Ascending aorta (tissue), 2 donors: Measurements from ENCODE around the gene HDAC8. TPM values are rescaled to one million over a fixed set of nuclear protein-coding genes. Genes with fewer than 3 reads are reported as not detected.

ENCODE experiments used
- DNase-seq, 2 donors: peaks; one replicate each; pipeline ENCODE4 v3.0.0-alpha.2; 2019; ENCODE audit warnings: low spot score in 2 of 2
- H3K27ac ChIP-seq, 2 donors: fragments of 200-600 bp; sonication (generic); one replicate each; pipeline ENCODE4 v1.5.1; 2016 to 2017; ENCODE audit warnings: mild to moderate bottlenecking in 1 of 2
- H3K27me3 ChIP-seq: fragments of 200-600 bp; sonication (generic); one replicate; pipeline ENCODE4 v1.5.1; 2017
- H3K36me3 ChIP-seq, 2 donors: fragments of 200-600 bp; sonication (generic); one replicate each; pipeline ENCODE4 v1.5.1; 2016
- H3K4me1 ChIP-seq, 2 donors: fragments of 200-600 bp; sonication (generic); one replicate each; pipeline ENCODE4 v1.5.1; 2016 to 2017; ENCODE audit warnings: mild to moderate bottlenecking in 1 of 2
- H3K4me3 ChIP-seq, 2 donors: fragments of 200-600 bp; sonication (generic); one replicate each; pipeline ENCODE4 v1.5.1; 2016 to 2017; ENCODE audit warnings: mild to moderate bottlenecking in 1 of 2
- H3K9me3 ChIP-seq, 2 donors: fragments of 200-600 bp; sonication (generic); one replicate each; pipeline ENCODE4 v1.5.1; 2016
- CTCF ChIP-seq, 3 experiments: fragments of 200-600 bp in 2 of 3; fragments of 450-650 bp in 1 of 3; sonication (generic) in 2 of 3; IDR thresholded peaks; one replicate each; pipeline ENCODE4 v1.5.1; 2016 to 2019; ENCODE audit warnings: antibody characterized with exemption in 3 of 3, mild to moderate bottlenecking in 1 of 3, moderate library complexity in 1 of 3
- intact Hi-C: fragments of 100-400 bp; cut with DNase I; formaldehyde crosslinking; loops from one replicate; pipeline ENCODE4 v1.15.1; 2023
- total RNA-seq: library from RNA; depleted of rRNA; stranded (reverse); fragments of >200 nt; gene quantifications from one replicate; pipeline ENCODE4 v1.1.0, GENCODE V29; 2016

HDAC8 gene
- total RNA-seq, 1 donor from 2014 or later, result 41.1 TPM

DNA sequence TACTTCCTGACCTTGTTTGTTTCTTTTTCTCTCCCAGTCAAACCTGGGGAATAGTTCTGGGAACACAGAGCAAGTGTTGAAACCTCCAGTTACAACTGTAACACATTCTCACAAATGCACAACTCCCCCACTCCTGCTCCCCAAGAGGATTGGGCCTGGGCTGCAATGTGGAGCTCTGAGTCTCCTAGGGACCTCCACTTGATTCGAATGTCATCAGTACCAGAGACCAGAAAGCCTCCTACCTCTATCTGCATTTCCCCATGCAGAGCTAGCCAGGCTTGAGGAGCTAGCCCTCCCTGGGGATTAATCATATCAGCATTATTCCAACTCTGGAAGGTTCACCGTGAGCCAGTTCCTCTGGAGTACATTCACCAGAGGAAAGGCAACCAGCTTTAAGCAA is 225.3 kb downstream of the HDAC8 start:
- no peak for TF ChIP-seq CTCF (IDR thresholded peaks at IDR 0.05)
- DNase-seq, result no peak
- intact Hi-C loops, result no loop called here
- H3K27ac ChIP-seq, result no peak overlapping the region
- H3K4me3 ChIP-seq, result no peak overlapping the region
- no peaks in the 10 kb centered on the region for H3K9me3 ChIP-seq
- no peaks in the 10 kb centered on the region for H3K27me3 ChIP-seq
- H3K4me1 ChIP-seq, result no peaks in the 10 kb centered on the region
- H3K36me3 ChIP-seq, result peaks cover 0 to 16% of the 10 kb centered on the region in 2 donors

- intact Hi-C loops, result no loop called here
- Histone ChIP-seq H3K9me3 (no peaks in the 10 kb centered on the region), H3K27ac (no peak overlapping the region), H3K4me1 (no peaks in the 10 kb centered on the region), H3K27me3 (no peaks in the 10 kb centered on the region), H3K4me3 (no peak overlapping the region), H3K36me3 (peaks cover 0 to 12% of the 10 kb centered on the region in 2 donors)
- TF ChIP-seq CTCF (IDR thresholded peaks at IDR 0.05), result no peak
- DNase-seq, result no peak
Observed at GRCh38 chrX:72346302-72346949, 226.2 kb downstream of the HDAC8 start.

- no peak overlapping the region for H3K4me3 ChIP-seq
- H3K36me3 ChIP-seq, result no peaks in the 10 kb centered on the region
- H3K27me3 ChIP-seq, result no peaks in the 10 kb centered on the region
- no peak for DNase-seq
- H3K27ac ChIP-seq, result no peak overlapping the region
- TF ChIP-seq CTCF (IDR thresholded peaks at IDR 0.05), result no peak
- intact Hi-C loops, result no loop called here
- H3K4me1 ChIP-seq, result no peaks in the 10 kb centered on the region
- no peaks in the 10 kb centered on the region for H3K9me3 ChIP-seq
Observed at GRCh38 chrX:72340626-72341025, 232.0 kb downstream of the HDAC8 start.

DNA sequence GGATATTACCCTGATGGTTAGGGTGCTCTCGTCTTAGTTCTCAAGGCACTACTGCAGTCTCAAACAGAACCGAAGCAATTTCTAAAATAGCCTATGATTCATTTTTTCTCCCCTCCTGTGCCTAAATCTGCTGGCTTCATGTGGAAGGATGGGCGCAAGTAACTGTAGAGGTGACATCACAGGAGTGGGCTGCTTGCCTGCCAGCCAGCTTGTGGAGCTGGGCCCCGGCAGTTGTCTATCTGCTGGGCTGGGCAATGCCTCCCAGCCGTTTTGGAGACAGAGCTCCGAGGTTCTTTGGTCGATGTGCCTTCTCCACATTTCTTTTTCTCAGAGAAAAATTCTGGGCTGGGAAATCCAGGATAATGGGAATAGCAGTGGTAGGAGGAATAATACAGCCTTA is 232.6 kb downstream of the HDAC8 start:
- no peaks in the 10 kb centered on the region for H3K36me3 ChIP-seq
- no peak overlapping the region for H3K4me3 ChIP-seq
- no peaks in the 10 kb centered on the region for H3K9me3 ChIP-seq
- no peak for TF ChIP-seq CTCF (IDR thresholded peaks at IDR 0.05)
- no peaks in the 10 kb centered on the region for H3K4me1 ChIP-seq
- H3K27ac ChIP-seq, result no peak overlapping the region
- no peak for DNase-seq
- intact Hi-C loops, result no loop called here
- H3K27me3 ChIP-seq, result no peaks in the 10 kb centered on the region

DNA sequence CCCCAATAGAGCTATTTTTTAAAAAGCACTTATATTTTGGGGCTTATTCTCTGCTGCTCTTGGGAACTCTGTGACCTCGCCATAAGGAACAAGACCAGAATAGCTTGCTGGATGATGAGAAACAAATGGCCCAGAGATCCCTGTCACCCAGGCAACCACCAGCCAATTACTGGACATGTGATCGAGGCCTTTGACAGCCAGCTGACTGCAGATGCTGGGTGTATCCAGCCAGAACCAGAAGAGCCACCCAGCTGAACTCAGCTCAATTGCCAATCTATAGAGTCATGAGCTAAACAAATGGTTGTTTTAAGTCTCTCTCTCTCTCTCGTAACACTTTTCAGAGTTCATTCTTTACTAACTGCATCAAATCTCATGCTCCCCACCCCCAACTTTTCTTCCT is 242.5 kb downstream of the HDAC8 start:
- no peak for TF ChIP-seq CTCF (IDR thresholded peaks at IDR 0.05)
- no peaks in the 10 kb centered on the region for H3K4me1 ChIP-seq
- no peak overlapping the region for H3K27ac ChIP-seq
- no peak for DNase-seq
- intact Hi-C loops, result no loop called here
- H3K4me3 ChIP-seq, result no peak overlapping the region
- H3K36me3 ChIP-seq, result no peaks in the 10 kb centered on the region
- no peaks in the 10 kb centered on the region for H3K27me3 ChIP-seq
- no peaks in the 10 kb centered on the region for H3K9me3 ChIP-seq
